Keratinocyte (primary cell): ENCODE results near the gene P2RY12. TPM values are rescaled to one million over a fixed set of nuclear protein-coding genes. Genes with fewer than 3 reads are reported as not detected.

Source experiments
- DNase-seq: peaks from one replicate; pipeline ENCODE4 v3.0.0-alpha.2; 2011; ENCODE audit warnings: low read depth, missing footprints, low spot score
- FAIRE-seq: peaks from 2 replicates; lab custom pipeline; 2011; peaks lifted over from hg19 to GRCh38; lab: Jason Lieb, UNC
- H2AFZ ChIP-seq: 2 replicates; pipeline ENCODE4 v1.6.0; 2012; ENCODE audit warnings: low read length, control low read depth, inconsistent platforms; ENCODE audit not compliant: control insufficient read depth
- H3K27ac ChIP-seq: 2 replicates; pipeline ENCODE4 v1.5.1; 2011; ENCODE audit warnings: low read length; ENCODE audit not compliant: control insufficient read depth, insufficient read depth
- H3K27me3 ChIP-seq: 3 replicates; pipeline ENCODE4 v1.6.0; 2011; ENCODE audit warnings: low read length; ENCODE audit not compliant: control insufficient read depth, insufficient read depth; ENCODE audit errors: extremely low read depth
- H3K36me3 ChIP-seq, 2 experiments: 2 replicates in 1 of 2; 3 replicates in 1 of 2; pipeline ENCODE4 v1.5.1; 2011; ENCODE audit warnings: low read length in 2 of 2, mild to moderate bottlenecking in 1 of 2; ENCODE audit not compliant: control insufficient read depth in 2 of 2, insufficient read depth in 2 of 2; ENCODE audit errors: extremely low read depth in 1 of 2
- H3K4me1 ChIP-seq: 3 replicates; pipeline ENCODE4 v1.5.1; 2011; ENCODE audit warnings: low read length; ENCODE audit not compliant: control insufficient read depth, insufficient read depth; ENCODE audit errors: extremely low read depth
- H3K4me2 ChIP-seq: 3 replicates; pipeline ENCODE4 v1.6.0; 2011; ENCODE audit warnings: low read depth, low read length; ENCODE audit not compliant: control insufficient read depth, insufficient read depth; ENCODE audit errors: extremely low read depth
- H3K4me3 ChIP-seq, 3 experiments: fragments of 200-600 bp in 1 of 3; sonication (generic) in 1 of 3; 2 replicates in 2 of 3; 3 replicates in 1 of 3; pipeline ENCODE4 v1.5.1; 2011 to 2016; ENCODE audit warnings: low read length in 3 of 3, mild to moderate bottlenecking in 3 of 3, control low read depth in 2 of 3, inconsistent platforms in 1 of 3, low read depth in 1 of 3, mixed read lengths in 1 of 3, mixed run types in 1 of 3, moderate library complexity in 1 of 3; ENCODE audit not compliant: control insufficient read depth in 2 of 3, insufficient read depth in 2 of 3; ENCODE audit errors: extremely low read depth in 1 of 3
- H3K79me2 ChIP-seq: 2 replicates; pipeline ENCODE4 v1.6.0; 2012; ENCODE audit warnings: low read length; ENCODE audit not compliant: control insufficient read depth, insufficient read depth
- H3K9ac ChIP-seq: 3 replicates; pipeline ENCODE4 v1.6.0; 2011; ENCODE audit warnings: low read length; ENCODE audit not compliant: control insufficient read depth, insufficient read depth; ENCODE audit errors: extremely low read depth
- H3K9me1 ChIP-seq: 3 replicates; pipeline ENCODE4 v1.6.0; 2011; ENCODE audit warnings: low read length; ENCODE audit not compliant: control insufficient read depth, insufficient read depth; ENCODE audit errors: extremely low read depth
- H3K9me3 ChIP-seq: 2 replicates; pipeline ENCODE4 v1.5.1; 2012; ENCODE audit warnings: low read depth, low read length; ENCODE audit not compliant: control insufficient read depth
- H4K20me1 ChIP-seq: 3 replicates; pipeline ENCODE4 v1.6.0; 2011; ENCODE audit warnings: low read length; ENCODE audit not compliant: control insufficient read depth, insufficient read depth; ENCODE audit errors: extremely low read depth
- EZH2 ChIP-seq: IDR thresholded peaks from one replicate; pipeline ENCODE4 v1.6.1; 2012; ENCODE audit warnings: inconsistent platforms, mild to moderate bottlenecking, low read length, moderate library complexity
- dilution Hi-C: fragments of 300-500 bp; cut with MboI; formaldehyde crosslinking; loops from one replicate; pipeline ENCODE4 v1.7.0; 2020; ENCODE audit warnings: low sequenced_read_pairs; ENCODE audit not compliant: extremely low pct_ligation_motif_present
- polyA plus RNA-seq, 5 experiments: library from polyadenylated mRNA; depleted of rRNA in 3 of 5; stranded (reverse) in 3 of 5; stranded (forward) in 1 of 5; unstranded in 1 of 5; fragments of >200 nt; gene quantifications; 1 replicate in 1 of 5; 2 replicates in 3 of 5; 3 replicates in 1 of 5; pipeline versions ENCODE4 v1.2.1 to v1.2.3, GENCODE V29; 2011 to 2012; ENCODE audit warnings: missing spikeins in 2 of 5, low read depth in 1 of 5, low replicate concordance in 1 of 5
- TF ChIP-seq, protein P1 (sequence below), 3 experiments: IDR thresholded peaks in 1 of 3; conservative IDR thresholded peaks in 1 of 3; optimal IDR thresholded peaks in 1 of 3; 2 replicates in 2 of 3; 3 replicates in 1 of 3; pipeline versions ENCODE3 to v1.5.1; 2011; ENCODE audit warnings: low read length in 3 of 3, mild to moderate bottlenecking in 3 of 3, moderate library complexity in 2 of 3, control low read depth in 1 of 3, inconsistent platforms in 1 of 3; ENCODE audit not compliant: insufficient read depth in 2 of 3; ENCODE audit errors: extremely low read depth in 1 of 3

P2RY12 gene
- polyA plus RNA-seq, 1 donor (not counting 4 experiments of a cell fraction or from before 2014, with no cell fraction given), result not detected

DNA sequence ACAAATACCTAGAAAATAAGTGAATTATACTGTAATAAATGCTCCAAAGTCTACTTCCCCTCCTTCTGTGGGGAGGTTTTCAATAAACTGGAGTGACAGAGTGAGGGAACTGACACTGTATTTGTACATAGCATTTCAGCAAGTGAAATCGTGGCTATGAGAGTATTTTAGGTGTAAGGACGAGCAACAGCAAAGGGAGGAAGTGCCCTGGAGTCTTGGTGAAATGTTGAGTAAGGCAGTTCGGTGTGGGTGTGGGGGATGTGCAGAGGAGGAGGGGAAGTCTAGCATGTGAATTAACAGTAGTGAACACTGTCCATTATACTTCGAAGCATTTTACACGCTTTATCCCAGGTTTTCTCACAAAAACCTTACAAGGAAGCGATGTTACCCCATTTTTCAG lies 37.1 kb downstream of the P2RY12 start:
- Histone ChIP-seq H3K27ac (no peak overlapping the region), H3K27me3 (no peaks in the 10 kb centered on the region), H3K9me3 (no peaks in the 10 kb centered on the region), H3K9ac (no peak overlapping the region), H4K20me1 (no peaks in the 10 kb centered on the region), H3K4me1 (no peaks in the 10 kb centered on the region), H3K9me1 (no peaks in the 10 kb centered on the region), H3K4me2 (no peak overlapping the region), H3K36me3 (no peaks in the 10 kb centered on the region), H2AFZ (no peak overlapping the region), H3K79me2 (no peaks in the 10 kb centered on the region), H3K4me3 (no peak overlapping the region)
- TF ChIP-seq EZH2, result no peak
- TF ChIP-seq, protein P1, sequence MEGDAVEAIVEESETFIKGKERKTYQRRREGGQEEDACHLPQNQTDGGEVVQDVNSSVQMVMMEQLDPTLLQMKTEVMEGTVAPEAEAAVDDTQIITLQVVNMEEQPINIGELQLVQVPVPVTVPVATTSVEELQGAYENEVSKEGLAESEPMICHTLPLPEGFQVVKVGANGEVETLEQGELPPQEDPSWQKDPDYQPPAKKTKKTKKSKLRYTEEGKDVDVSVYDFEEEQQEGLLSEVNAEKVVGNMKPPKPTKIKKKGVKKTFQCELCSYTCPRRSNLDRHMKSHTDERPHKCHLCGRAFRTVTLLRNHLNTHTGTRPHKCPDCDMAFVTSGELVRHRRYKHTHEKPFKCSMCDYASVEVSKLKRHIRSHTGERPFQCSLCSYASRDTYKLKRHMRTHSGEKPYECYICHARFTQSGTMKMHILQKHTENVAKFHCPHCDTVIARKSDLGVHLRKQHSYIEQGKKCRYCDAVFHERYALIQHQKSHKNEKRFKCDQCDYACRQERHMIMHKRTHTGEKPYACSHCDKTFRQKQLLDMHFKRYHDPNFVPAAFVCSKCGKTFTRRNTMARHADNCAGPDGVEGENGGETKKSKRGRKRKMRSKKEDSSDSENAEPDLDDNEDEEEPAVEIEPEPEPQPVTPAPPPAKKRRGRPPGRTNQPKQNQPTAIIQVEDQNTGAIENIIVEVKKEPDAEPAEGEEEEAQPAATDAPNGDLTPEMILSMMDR (optimal IDR thresholded peaks at IDR 0.05 in 1 of 3, IDR thresholded peaks at IDR 0.05 in 1 of 3, conservative IDR thresholded peaks at IDR 0.05 in 1 of 3; ENCODE audit: extremely low read depth in 1 of 3, insufficient read depth in 2 of 3, low read length in 3 of 3), result no peak
- DNase-seq (no peak), FAIRE-seq (no peak)
- dilution Hi-C loops, result no loop called here

DNA sequence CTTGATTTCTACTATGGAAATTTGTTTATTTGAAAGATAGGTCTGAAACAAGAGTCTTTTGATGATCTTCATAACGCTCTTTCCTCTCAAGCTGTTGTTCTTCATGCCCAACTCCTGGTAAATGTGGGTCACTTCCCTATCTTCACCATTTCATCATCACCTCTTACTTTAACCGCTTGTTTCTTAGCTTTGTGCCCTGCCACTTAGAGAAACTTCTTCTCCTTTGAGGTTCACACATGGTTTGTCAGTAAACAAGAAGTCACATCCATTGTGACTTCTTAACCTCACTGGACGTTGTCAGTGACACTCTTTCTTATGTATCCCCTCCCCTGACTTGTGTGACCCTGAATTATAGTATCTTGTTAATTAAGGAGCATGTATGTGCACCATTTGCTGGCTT lies 38.3 kb downstream of the P2RY12 start:
- H3K4me2 ChIP-seq, result no peak overlapping the region
- no peaks in the 10 kb centered on the region for H3K36me3 ChIP-seq
- no peak overlapping the region for H3K27ac ChIP-seq
- no peak overlapping the region for H2AFZ ChIP-seq
- TF ChIP-seq, protein P1 (optimal IDR thresholded peaks at IDR 0.05 in 1 of 3, IDR thresholded peaks at IDR 0.05 in 1 of 3, conservative IDR thresholded peaks at IDR 0.05 in 1 of 3; ENCODE audit: extremely low read depth in 1 of 3, insufficient read depth in 2 of 3, low read length in 3 of 3), result no peak
- TF ChIP-seq EZH2, result no peak
- dilution Hi-C loops, result no loop called here
- no peak overlapping the region for H3K9ac ChIP-seq
- DNase-seq, result no peak
- no peak overlapping the region for H3K4me3 ChIP-seq
- H3K79me2 ChIP-seq, result no peaks in the 10 kb centered on the region
- H4K20me1 ChIP-seq, result no peaks in the 10 kb centered on the region
- H3K27me3 ChIP-seq, result no peaks in the 10 kb centered on the region
- H3K4me1 ChIP-seq, result no peaks in the 10 kb centered on the region
- no peaks in the 10 kb centered on the region for H3K9me3 ChIP-seq
- FAIRE-seq, result no peak
- H3K9me1 ChIP-seq, result no peaks in the 10 kb centered on the region
